HS-27A (cell line): ENCODE results near the gene HTR3C.
"Not testable (repeated sequence)": the region's sequence is repeated elsewhere in the genome, so short reads cannot be mapped to it uniquely, and the experiment has no call there.

ENCODE experiments used
- DNase-seq: peaks from one replicate; pipeline ENCODE4 v3.0.0-alpha.2; 2012; ENCODE audit warnings: low read depth, missing footprints

The HTR3C gene

GRCh38 chr3:184031187-184031792 is 21.6 kb upstream of the HTR3C start, which contains the start of gene HTR3D:
Gene HTR3D (plus strand): TSS chr3:184031742. CDS start chr3:184031742, 0 bp downstream.
- no peak for DNase-seq

- DNase-seq = no peak
Measured at GRCh38 chr3:184037816-184038215, 15.0 kb upstream of the HTR3C start.

DNA sequence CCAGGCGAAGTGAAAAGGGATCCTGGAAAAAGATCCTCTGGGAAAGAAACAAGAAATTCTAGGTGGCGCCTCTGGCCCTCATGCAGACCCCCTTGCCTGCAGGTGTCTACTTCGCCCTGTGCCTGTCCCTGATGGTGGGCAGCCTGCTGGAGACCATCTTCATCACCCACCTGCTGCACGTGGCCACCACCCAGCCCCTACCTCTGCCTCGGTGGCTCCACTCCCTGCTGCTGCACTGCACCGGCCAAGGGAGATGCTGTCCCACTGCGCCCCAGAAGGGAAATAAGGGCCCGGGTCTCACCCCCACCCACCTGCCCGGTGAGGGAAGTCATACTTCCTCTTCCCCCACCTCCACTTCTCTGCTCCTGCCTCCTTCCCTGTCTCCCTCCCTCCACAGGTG is 14.5 kb upstream of the HTR3C start:
- DNase-seq = not testable (repeated sequence)

GRCh38 chr3:184039414-184039813 is 13.4 kb upstream of the HTR3C start:
- DNase-seq = no peak

DNA sequence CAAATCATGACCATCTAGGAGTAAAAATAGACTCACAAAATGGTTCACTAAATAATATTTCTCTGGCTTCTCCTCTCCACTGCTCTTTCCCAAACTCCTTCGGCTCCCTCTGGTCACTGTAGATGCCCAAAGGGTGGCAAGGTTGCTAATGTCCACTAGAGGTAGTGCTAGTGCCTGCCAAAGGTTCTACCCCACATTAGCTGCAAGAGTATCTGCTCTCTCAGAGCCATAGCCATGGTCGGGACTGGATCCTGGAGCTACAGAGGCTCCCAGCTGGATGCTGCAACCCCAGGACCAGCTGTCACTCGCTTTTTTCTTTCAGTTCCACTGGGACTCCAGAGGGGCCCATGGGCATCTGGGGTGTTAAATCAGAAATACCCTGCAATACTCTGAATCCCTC is 12.8 kb upstream of the HTR3C start:
- DNase-seq = peak; percentile 5

DNA sequence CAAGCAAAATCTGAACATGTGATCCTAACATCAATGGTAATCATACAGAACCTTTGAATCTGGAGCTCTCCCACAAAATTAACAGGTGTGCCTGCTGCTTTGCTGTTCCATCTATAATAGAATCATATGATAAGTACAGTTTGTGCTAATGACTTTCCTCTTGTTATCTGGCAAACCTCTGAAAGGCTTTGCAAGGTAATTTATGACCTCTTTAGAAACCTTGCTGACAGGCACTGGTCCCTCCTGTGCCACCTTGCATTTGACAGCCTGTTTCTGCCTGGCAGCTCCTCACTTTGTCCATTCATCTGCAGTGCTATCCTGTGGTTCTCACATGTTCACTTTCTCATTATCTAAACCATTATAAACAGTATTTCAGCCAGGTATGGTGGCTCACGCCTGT is 10.2 kb upstream of the HTR3C start:
- DNase-seq = no peak

DNA sequence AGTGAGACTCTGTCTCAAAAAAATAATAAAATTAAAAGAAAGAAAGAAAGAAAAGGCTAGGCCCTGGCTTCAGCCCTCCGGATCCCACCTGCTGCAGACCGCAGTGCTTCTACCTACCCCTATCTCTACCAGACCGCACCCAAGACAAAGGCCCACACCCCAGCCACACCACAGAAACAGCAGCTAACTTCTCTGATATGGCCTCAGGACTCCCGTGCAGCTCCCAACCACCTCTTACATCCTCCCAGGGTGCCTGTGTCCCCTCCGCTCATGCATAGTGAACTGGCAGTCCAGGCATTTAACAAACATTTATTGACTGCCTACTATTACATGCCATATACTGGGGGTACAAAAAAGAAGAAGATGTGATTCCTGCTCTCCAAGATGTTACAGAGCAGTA is 6.9 kb upstream of the HTR3C start:
- no peak for DNase-seq

DNA sequence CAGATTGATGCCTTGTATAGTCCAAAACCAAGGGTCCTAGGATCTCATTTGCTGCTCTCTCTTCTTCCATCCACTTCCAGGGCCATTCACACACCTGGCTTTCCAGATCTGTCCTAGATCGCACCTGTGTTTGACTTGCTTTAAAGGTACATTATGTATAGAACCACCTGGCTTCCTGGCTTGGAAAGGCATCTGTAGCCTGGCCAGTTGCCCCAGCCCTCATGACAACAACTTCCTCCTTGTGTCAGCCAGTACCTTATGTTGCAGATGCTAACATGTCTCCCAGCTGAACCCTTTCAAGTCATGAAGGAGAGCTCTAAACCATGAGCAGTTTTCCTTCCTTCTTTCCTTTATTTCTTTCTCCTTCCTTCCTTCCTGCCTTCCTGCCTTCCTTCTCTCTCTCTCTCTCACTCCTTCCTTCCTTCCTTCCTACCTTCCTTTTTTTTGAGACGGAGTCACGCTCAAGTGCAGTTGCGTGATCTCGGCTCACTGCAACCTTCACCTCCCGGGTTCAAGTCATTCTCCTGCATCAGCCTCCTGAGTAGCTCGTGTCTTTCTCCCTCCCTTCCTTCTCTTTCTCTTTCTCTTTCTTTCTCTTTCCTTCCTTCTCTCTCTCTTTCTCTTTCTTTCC is 2.5 kb upstream of the HTR3C start:
- DNase-seq = no peak

GRCh38 chr3:184058029-184058428 is 5.2 kb downstream of the HTR3C start:
- DNase-seq = no peak

DNA sequence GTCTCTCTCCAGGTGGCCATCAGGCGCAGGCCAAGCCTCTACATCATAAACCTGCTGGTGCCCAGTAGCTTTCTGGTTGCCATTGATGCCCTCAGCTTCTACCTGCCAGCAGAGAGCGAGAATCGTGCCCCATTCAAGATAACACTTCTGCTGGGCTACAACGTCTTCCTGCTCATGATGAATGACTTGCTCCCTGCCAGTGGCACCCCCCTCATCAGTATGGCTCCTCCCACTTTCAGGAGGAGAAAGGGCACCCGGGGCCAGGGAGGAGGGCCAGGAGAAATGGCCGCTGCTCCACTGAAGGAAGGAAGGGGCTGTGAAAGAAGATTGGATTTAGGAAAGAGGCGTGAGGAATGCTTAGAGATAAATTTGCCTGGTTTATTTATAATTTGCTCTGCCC is 6.6 kb downstream of the HTR3C start:
- DNase-seq = no peak

DNA sequence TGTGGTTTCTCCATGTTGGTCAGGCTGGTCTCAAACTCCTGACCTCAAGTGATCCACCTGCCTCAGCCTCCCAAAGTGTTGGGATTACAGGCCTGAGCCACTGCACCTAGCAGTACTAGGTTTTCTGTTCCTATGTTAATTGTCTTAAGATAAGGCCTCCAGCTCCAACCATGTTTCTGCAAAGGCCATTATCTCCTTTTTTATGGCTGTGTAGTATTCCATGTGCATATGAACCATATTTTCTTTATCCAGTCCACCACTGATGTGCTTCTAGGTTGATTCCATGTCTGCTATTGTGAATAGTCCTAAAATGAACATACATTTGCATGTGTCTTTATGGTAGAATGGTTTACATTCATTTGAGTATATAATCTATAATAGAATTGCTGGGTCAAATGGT is 9.8 kb downstream of the HTR3C start:
- no peak for DNase-seq

GRCh38 chr3:184066211-184066610 is 13.4 kb downstream of the HTR3C start:
- DNase-seq = no peak

DNA sequence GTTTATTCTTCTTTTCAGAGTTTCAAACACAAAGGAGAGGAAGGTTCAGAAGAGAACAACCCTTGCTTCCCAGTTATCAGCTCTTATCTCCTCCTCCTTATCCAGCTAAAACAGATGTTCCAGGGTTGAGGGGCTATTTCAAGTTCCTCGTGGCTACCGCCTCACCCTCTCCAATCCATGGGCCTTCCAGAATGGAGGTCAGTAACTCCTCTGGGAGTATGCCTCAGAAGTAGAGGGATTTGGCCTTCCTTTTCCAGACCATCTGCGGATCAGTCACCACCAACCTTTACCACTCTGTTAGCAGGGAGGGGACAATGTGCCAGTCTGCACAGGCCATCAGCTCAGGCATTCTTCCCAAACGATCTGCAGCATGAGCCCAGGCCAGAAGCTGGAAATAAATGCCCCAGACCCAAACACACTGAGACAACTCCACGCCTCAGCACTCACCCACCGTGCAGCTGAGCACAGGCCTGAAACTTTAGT is 14.8 kb downstream of the HTR3C start:
- DNase-seq = no peak

GRCh38 chr3:184068344-184068743 is 15.5 kb downstream of the HTR3C start:
- no peak for DNase-seq

DNA sequence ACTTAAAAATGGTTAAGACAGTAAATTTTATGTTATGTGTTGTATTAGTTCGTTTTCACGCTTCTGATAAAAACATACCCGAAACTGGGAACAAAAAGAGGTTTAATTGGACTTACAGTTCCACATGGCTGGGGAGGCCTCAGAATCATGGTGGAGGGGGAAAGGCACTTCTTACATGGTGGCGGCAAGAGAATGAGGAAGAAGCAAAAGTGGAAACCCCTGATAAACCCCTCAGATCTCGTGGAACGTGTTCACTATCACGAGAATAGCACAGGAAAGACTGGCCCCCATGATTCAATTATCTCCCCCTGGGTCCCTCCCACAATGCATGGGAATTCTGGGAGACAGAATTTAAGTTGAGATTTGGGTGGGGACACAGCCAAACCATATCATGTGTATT is 18.3 kb downstream of the HTR3C start:
- not testable (repeated sequence) for DNase-seq

- no peak for DNase-seq
Measured at GRCh38 chr3:184073621-184074020, 20.8 kb downstream of the HTR3C start.

- DNase-seq = no peak
Measured at GRCh38 chr3:184075901-184076300, 23.1 kb downstream of the HTR3C start.

- no peak for DNase-seq
Measured at GRCh38 chr3:184077881-184078280, 25.0 kb downstream of the HTR3C start.

DNA sequence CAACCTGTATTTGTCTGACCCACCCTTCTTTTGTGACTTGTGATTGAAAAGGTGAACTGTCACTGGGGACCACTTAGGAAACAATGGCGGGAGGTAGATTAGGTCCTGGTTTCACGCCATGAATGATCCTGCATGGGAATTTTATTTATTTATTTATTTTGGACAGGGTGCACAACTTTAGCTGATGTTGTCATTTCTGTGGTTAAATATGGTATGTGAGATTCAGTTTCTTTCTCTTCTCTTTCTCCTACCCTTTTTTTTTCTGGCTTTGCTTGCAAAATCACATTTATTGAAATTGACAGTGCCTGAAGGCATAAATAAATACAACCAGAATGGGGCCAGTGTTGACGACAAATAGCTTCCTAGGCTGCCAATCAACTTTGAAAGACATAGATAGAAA is 26.0 kb downstream of the HTR3C start:
- DNase-seq = no peak

DNA sequence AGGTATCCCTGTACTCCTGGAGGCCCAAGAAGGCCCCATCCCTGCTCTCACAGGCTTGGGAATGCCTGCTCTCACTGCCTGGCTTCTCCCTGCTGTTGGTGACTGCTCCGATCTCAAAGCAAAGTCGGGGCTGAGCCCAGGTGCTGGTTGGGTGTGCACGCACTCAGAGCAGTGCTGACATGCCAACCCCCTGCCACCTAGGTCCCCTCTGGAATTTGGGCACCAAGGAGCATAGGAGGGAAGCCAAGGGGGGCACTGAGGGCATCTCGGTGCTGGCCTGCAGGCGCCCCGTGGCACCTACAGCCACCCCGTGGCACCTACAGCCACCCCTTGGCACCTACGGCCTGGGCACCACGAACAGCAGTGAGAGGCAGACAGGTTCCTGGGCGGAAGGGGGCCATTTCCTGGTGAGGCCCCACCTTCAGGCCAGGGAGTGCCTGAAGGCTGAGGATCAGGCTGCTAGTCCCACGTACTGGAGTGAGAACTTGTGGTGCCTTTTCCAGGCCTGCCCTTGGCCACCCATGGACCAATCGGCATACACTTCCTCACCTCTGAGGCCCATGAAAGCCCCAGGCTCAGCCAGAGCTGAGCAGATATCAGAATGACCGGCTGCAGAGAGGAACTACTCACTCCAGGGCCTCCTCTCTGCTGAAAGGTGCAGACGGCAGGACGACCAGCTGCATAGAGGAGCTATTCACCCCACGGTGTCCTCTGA is 28.4 kb downstream of the HTR3C start:
- DNase-seq = no peak

- no peak for DNase-seq
Measured at GRCh38 chr3:184082034-184082433, 29.2 kb downstream of the HTR3C start.

GRCh38 chr3:184082465-184082864 is 29.6 kb downstream of the HTR3C start:
- no peak for DNase-seq

DNA sequence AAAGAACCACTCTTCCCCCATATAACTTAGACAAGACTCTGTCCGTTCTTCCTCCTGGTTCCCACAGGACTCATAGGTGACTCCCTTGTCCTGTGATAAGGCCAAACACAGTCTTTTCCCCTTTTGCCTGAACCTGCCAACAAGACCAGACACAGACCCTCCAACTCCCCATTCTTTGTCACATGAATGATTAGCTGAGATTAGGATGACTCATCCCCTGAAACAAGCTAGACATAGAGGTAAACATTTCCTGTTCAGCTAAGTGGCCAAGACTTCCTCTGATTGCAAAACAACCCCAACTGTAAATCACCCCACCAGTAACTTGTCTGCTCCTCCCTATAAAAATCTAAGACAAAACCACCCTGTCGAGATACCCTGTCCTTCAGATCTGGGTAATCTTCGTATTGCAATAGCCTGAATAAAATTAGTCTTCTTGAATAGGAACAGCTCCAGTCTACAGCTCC is 32.6 kb downstream of the HTR3C start:
- DNase-seq = no peak
